Measurements from ENCODE around the gene TIPIN. TPM values are rescaled to one million over a fixed set of nuclear protein-coding genes. Genes with fewer than 3 reads are reported as not detected.
A peak's percentile ranks its signal among the peaks of the same experiment; 100 is the strongest.
"Not testable (repeated sequence)": the region's sequence is repeated elsewhere in the genome, so short reads cannot be mapped to it uniquely, and the experiment has no call there.

TIPIN gene
- polyA plus RNA-seq, 6 donors from 2014 or later, result 6.2 to 14.8 (median 12.4) TPM

GRCh38 chr15:66393037-66393436 lies 36.6 kb upstream of the TIPIN start:
- H3K27me3 Mint-ChIP-seq; H3K9me3 Mint-ChIP-seq; DNase-seq; ATAC-seq (ENCODE audit: low read depth in 2 of 2); H3K36me3 Mint-ChIP-seq: not testable (repeated sequence)
- H3K27ac Mint-ChIP-seq, result peak overlapping the region in 2 of 6 donors; percentile 30 to 59
- H3K4me1 Mint-ChIP-seq, result peaks cover 54 to 71% (median 65%) of the 10 kb centered on the region in 3 donors
- peak overlapping the region in 2 of 8 donors; percentile 53 to 54 for H3K4me3 Mint-ChIP-seq

- Mint-ChIP-seq H3K27ac (peak overlapping the region; percentile 6 to 87 (median 40)), H3K9me3 (no peaks in the 10 kb centered on the region), H3K4me3 (peak overlapping the region; percentile 54 to 96 (median 85)), H3K4me1 (peaks cover 63 to 81% (median 78%) of the 10 kb centered on the region in 3 donors), H3K27me3 (no peaks in the 10 kb centered on the region), H3K36me3 (peaks cover 5 to 8% of the 10 kb centered on the region in 2 donors)
- DNase-seq (peak; percentile 69), ATAC-seq (ENCODE audit: low read depth in 2 of 2) (peak; percentile 27 to 30)
These were observed 34.2 kb upstream of the TIPIN start for GRCh38 chr15:66390678-66391077.

GRCh38 chr15:66389859-66390381 lies 33.4 kb upstream of the TIPIN start:
- Mint-ChIP-seq H3K27ac (peak overlapping the region; percentile 27 to 87 (median 80)), H3K36me3 (peaks cover 5 to 8% of the 10 kb centered on the region in 2 donors), H3K27me3 (no peaks in the 10 kb centered on the region), H3K4me3 (peak overlapping the region; percentile 46 to 96 (median 80)), H3K4me1 (peaks cover 59 to 80% (median 79%) of the 10 kb centered on the region in 3 donors), H3K9me3 (no peaks in the 10 kb centered on the region)
- no peak for DNase-seq
- ATAC-seq (ENCODE audit: low read depth in 2 of 2), result no peak

GRCh38 chr15:66389098-66389858 lies 32.8 kb upstream of the TIPIN start:
- Mint-ChIP-seq H3K9me3 (no peaks in the 10 kb centered on the region), H3K27ac (peak overlapping the region; percentile 41 to 96 (median 84)), H3K27me3 (no peaks in the 10 kb centered on the region), H3K36me3 (peaks cover 5 to 8% of the 10 kb centered on the region in 2 donors), H3K4me1 (peaks cover 60 to 77% (median 77%) of the 10 kb centered on the region in 3 donors), H3K4me3 (peak overlapping the region in 7 of 8 donors; percentile 62 to 96 (median 81))
- ATAC-seq (ENCODE audit: low read depth in 2 of 2), result no peak
- no peak for DNase-seq

- H3K9me3 Mint-ChIP-seq, result no peaks in the 10 kb centered on the region
- ATAC-seq (ENCODE audit: low read depth in 2 of 2), result no peak
- H3K27ac Mint-ChIP-seq, result peak overlapping the region in 5 of 6 donors; percentile 42 to 82 (median 68)
- peak overlapping the region in 7 of 8 donors; percentile 62 to 96 (median 90) for H3K4me3 Mint-ChIP-seq
- H3K4me1 Mint-ChIP-seq, result peaks cover 56 to 74% (median 70%) of the 10 kb centered on the region in 3 donors
- no peaks in the 10 kb centered on the region for H3K27me3 Mint-ChIP-seq
- H3K36me3 Mint-ChIP-seq, result peaks cover 5 to 8% of the 10 kb centered on the region in 2 donors
- no peak for DNase-seq
These were observed 32.1 kb upstream of the TIPIN start for GRCh38 chr15:66388576-66388975.

- peaks cover 5 to 8% of the 10 kb centered on the region in 2 donors for H3K36me3 Mint-ChIP-seq
- DNase-seq (no peak), ATAC-seq (ENCODE audit: low read depth in 2 of 2) (no peak)
- peak overlapping the region; percentile 80 to 96 (median 88) for H3K27ac Mint-ChIP-seq
- no peaks in the 10 kb centered on the region for H3K27me3 Mint-ChIP-seq
- H3K4me1 Mint-ChIP-seq, result peaks cover 53 to 68% (median 64%) of the 10 kb centered on the region in 3 donors
- no peaks in the 10 kb centered on the region for H3K9me3 Mint-ChIP-seq
- peak overlapping the region; percentile 81 to 96 (median 94) for H3K4me3 Mint-ChIP-seq
These were observed 31.5 kb upstream of the TIPIN start for GRCh38 chr15:66388043-66388363.

- Mint-ChIP-seq H3K27ac (peak overlapping the region; percentile 80 to 96 (median 86)), H3K4me3 (peak overlapping the region; percentile 81 to 98 (median 94)), H3K9me3 (no peaks in the 10 kb centered on the region), H3K4me1 (peaks cover 50 to 63% (median 61%) of the 10 kb centered on the region in 3 donors), H3K27me3 (no peaks in the 10 kb centered on the region), H3K36me3 (peaks cover 5 to 8% of the 10 kb centered on the region in 2 donors)
- DNase-seq (no peak), ATAC-seq (ENCODE audit: low read depth in 2 of 2) (peak; percentile 16 to 21)
These were observed 30.9 kb upstream of the TIPIN start for GRCh38 chr15:66387163-66388042.

GRCh38 chr15:66386204-66387123 lies 30.0 kb upstream of the TIPIN start, which contains the start of gene MAP2K1:
Gene MAP2K1, plus strand, starts transcription at chr15:66386912. Its CDS starts 436 bp downstream, at chr15:66387348.
- Mint-ChIP-seq H3K27me3 (no peaks in the 10 kb centered on the region), H3K4me1 (peaks cover 44 to 55% (median 53%) of the 10 kb centered on the region in 3 donors), H3K36me3 (peaks cover 0 to 8% of the 10 kb centered on the region in 2 donors), H3K4me3 (peak within 1 kb of the TSS; percentile 81 to 100 (median 96)), H3K27ac (peak within 1 kb of the TSS; percentile 92 to 100 (median 99)), H3K9me3 (no peaks in the 10 kb centered on the region)
- peak; percentile 98 for DNase-seq
- peak; percentile 83 to 86 for ATAC-seq (ENCODE audit: low read depth in 2 of 2)

GRCh38 chr15:66381376-66381775 lies 24.9 kb upstream of the TIPIN start:
- H3K9me3 Mint-ChIP-seq; H3K27ac Mint-ChIP-seq; DNase-seq; ATAC-seq (ENCODE audit: low read depth in 2 of 2); H3K27me3 Mint-ChIP-seq; H3K36me3 Mint-ChIP-seq; H3K4me3 Mint-ChIP-seq: not testable (repeated sequence)
- H3K4me1 Mint-ChIP-seq, result peaks cover 10 to 14% (median 13%) of the 10 kb centered on the region in 3 donors

GRCh38 chr15:66378814-66379430 lies 22.4 kb upstream of the TIPIN start:
- Mint-ChIP-seq H3K27ac (no peak overlapping the region), H3K4me3 (no peak overlapping the region)
- ATAC-seq (ENCODE audit: low read depth in 2 of 2), result no peak

GRCh38 chr15:66374179-66374578 lies 17.7 kb upstream of the TIPIN start:
- ATAC-seq (ENCODE audit: low read depth in 2 of 2) (no peak), DNase-seq (no peak)
- H3K4me1 Mint-ChIP-seq, result peaks cover 11 to 18% (median 13%) of the 10 kb centered on the region in 3 donors
- H3K4me3 Mint-ChIP-seq, result no peak overlapping the region
- H3K9me3 Mint-ChIP-seq, result peaks cover 0 to 12% (median 3%) of the 10 kb centered on the region in 7 donors
- H3K36me3 Mint-ChIP-seq, result no peaks in the 10 kb centered on the region
- H3K27me3 Mint-ChIP-seq, result no peaks in the 10 kb centered on the region
- H3K27ac Mint-ChIP-seq, result no peak overlapping the region

More at GRCh38 chr15:66378814-66379430, 22.4 kb upstream of the TIPIN start:
- no peaks in the 10 kb centered on the region for H3K27me3 Mint-ChIP-seq
- no peaks in the 10 kb centered on the region for H3K36me3 Mint-ChIP-seq
- no peaks in the 10 kb centered on the region for H3K4me1 Mint-ChIP-seq
- no peak for DNase-seq
- peaks cover 0 to 12% (median 3%) of the 10 kb centered on the region in 7 donors for H3K9me3 Mint-ChIP-seq
